GM18858 (cell line): ENCODE data around the gene STIM1.
"Not testable (repeated sequence)": the region's sequence is repeated elsewhere in the genome, so short reads cannot be mapped to it uniquely, and the experiment has no call there.

ENCODE experiments used
- ATAC-seq: cut with Tn5 transposase; IDR thresholded peaks from one replicate; pipeline ENCODE4 v1.9.1; 2021; ENCODE audit not compliant: unreplicated experiment

STIM1 gene

GRCh38 chr11:3971756-3972404 is 116.4 kb downstream of the STIM1 start:
- no peak for ATAC-seq

GRCh38 chr11:3972431-3972830 is 117.0 kb downstream of the STIM1 start:
- no peak for ATAC-seq

- ATAC-seq, result no peak
These were observed 121.6 kb downstream of the STIM1 start for GRCh38 chr11:3977078-3977477.

- ATAC-seq, result no peak
These were observed 125.7 kb downstream of the STIM1 start for GRCh38 chr11:3981084-3981633.

GRCh38 chr11:3982431-3982830 is 127.0 kb downstream of the STIM1 start:
- ATAC-seq, result no peak

GRCh38 chr11:3983101-3983500 is 127.6 kb downstream of the STIM1 start:
- ATAC-seq, result no peak

GRCh38 chr11:3984896-3985295 is 129.4 kb downstream of the STIM1 start:
- ATAC-seq, result no peak

- no peak for ATAC-seq
These were observed 130.2 kb downstream of the STIM1 start for GRCh38 chr11:3985631-3986030.

- ATAC-seq, result no peak
These were observed 130.8 kb downstream of the STIM1 start for GRCh38 chr11:3986301-3986700.

- no peak for ATAC-seq
These were observed 133.9 kb downstream of the STIM1 start for GRCh38 chr11:3989276-3989920.

GRCh38 chr11:3989921-3990290 is 134.4 kb downstream of the STIM1 start:
- ATAC-seq, result no peak

- ATAC-seq, result no peak
These were observed 134.9 kb downstream of the STIM1 start for GRCh38 chr11:3990406-3990805.

- ATAC-seq, result no peak
These were observed 137.5 kb downstream of the STIM1 start for GRCh38 chr11:3992964-3993363.

GRCh38 chr11:3994030-3994640 is 138.7 kb downstream of the STIM1 start:
- no peak for ATAC-seq

GRCh38 chr11:3995307-3995706 is 139.8 kb downstream of the STIM1 start:
- no peak for ATAC-seq

- no peak for ATAC-seq
These were observed 140.6 kb downstream of the STIM1 start for GRCh38 chr11:3995949-3996554.

GRCh38 chr11:3996651-3997050 is 141.2 kb downstream of the STIM1 start:
- ATAC-seq, result no peak

GRCh38 chr11:4004753-4005152 is 149.3 kb downstream of the STIM1 start:
- ATAC-seq, result not testable (repeated sequence)

- no peak for ATAC-seq
These were observed 151.6 kb downstream of the STIM1 start for GRCh38 chr11:4006946-4007680.

GRCh38 chr11:4008116-4008515 is 152.7 kb downstream of the STIM1 start:
- no peak for ATAC-seq

- not testable (repeated sequence) for ATAC-seq
These were observed 161.1 kb downstream of the STIM1 start for GRCh38 chr11:4016602-4017001.
